Neural cell (in vitro differentiated cells): Measurements from ENCODE around the gene MYO19. TPM values are rescaled to one million over a fixed set of nuclear protein-coding genes. Genes with fewer than 3 reads are reported as not detected.

Experiments used
- H2AFZ ChIP-seq: fragments of 200-600, 300-800 bp; sonication (generic), shearing (Covaris generic); 2 replicates; pipeline ENCODE4 v1.6.0; 2014; ENCODE audit warnings: low read depth, mild to moderate bottlenecking, antibody characterized with exemption, low read length, moderate library complexity
- H3F3A ChIP-seq: fragments of 200-600 bp; shearing (Covaris generic); 2 replicates; pipeline ENCODE4 v1.6.1; 2016; ENCODE audit warnings: mild to moderate bottlenecking, moderate library complexity, mixed read lengths, antibody characterized with exemption, low read length; ENCODE audit not compliant: insufficient read depth, poor library complexity, severe bottlenecking
- H3K27ac ChIP-seq: fragments of 200-600, 300-800 bp; sonication (generic), shearing (Covaris generic); 2 replicates; pipeline ENCODE4 v1.5.1; 2014; ENCODE audit warnings: mild to moderate bottlenecking, low read length, moderate library complexity
- H3K27me3 ChIP-seq: fragments of 300-800, 200-600 bp; sonication (generic), shearing (Covaris generic); 2 replicates; pipeline ENCODE4 v1.6.0; 2014; ENCODE audit warnings: mild to moderate bottlenecking, low read depth, low read length, moderate library complexity; ENCODE audit not compliant: insufficient read depth
- H3K36me3 ChIP-seq: fragments of 300-800, 200-600 bp; sonication (generic), shearing (Covaris generic); 2 replicates; pipeline ENCODE4 v1.5.1; 2014; ENCODE audit warnings: mild to moderate bottlenecking, antibody characterized with exemption, low read length, moderate library complexity; ENCODE audit not compliant: insufficient read depth
- H3K4me2 ChIP-seq: fragments of 300-800, 200-600 bp; sonication (generic), shearing (Covaris generic); 2 replicates; pipeline ENCODE4 v1.6.0; 2014; ENCODE audit warnings: mild to moderate bottlenecking, low read length
- H3K4me3 ChIP-seq: fragments of 300-800, 200-600 bp; sonication (generic), shearing (Covaris generic); 2 replicates; pipeline ENCODE4 v1.5.1; 2014; ENCODE audit warnings: mild to moderate bottlenecking, low read length, moderate library complexity
- H3K79me2 ChIP-seq: fragments of 200-600 bp; shearing (Covaris generic); replicated peaks from 2 replicates; pipeline ENCODE4 v1.6.0; 2014; ENCODE audit warnings: mild to moderate bottlenecking, low read length, moderate library complexity; ENCODE audit not compliant: insufficient read depth
- H3K9ac ChIP-seq: fragments of 300-800, 200-600 bp; sonication (generic), shearing (Covaris generic); 2 replicates; pipeline ENCODE4 v1.6.1; 2016; ENCODE audit warnings: mild to moderate bottlenecking, low read length, mixed read lengths
- H3K9me2 ChIP-seq: fragments of 200-600 bp; shearing (Covaris generic); 2 replicates; pipeline ENCODE4 v1.6.1; 2016; ENCODE audit warnings: mild to moderate bottlenecking, low read length, mixed read lengths; ENCODE audit not compliant: insufficient read depth
- H3K9me3 ChIP-seq: fragments of 200-600, 300-800 bp; sonication (generic), shearing (Covaris generic); 2 replicates; pipeline ENCODE4 v1.6.1; 2016; ENCODE audit warnings: mild to moderate bottlenecking, mixed run types, low read length, moderate library complexity, mixed read lengths
- H4K20me1 ChIP-seq: fragments of 200-600 bp; shearing (Covaris generic); 2 replicates; pipeline ENCODE4 v1.6.1; 2016; ENCODE audit warnings: mild to moderate bottlenecking, mixed run types; ENCODE audit not compliant: insufficient read depth
- RAD21 ChIP-seq: fragments of 450-650 bp; conservative IDR thresholded peaks from 2 replicates; pipeline ENCODE4 v1.6.1; 2014; ENCODE audit warnings: antibody characterized with exemption, mild to moderate bottlenecking, moderate library complexity
- SMC3 ChIP-seq: fragments of 450-650 bp; conservative IDR thresholded peaks from 2 replicates; pipeline ENCODE4 v1.6.1; 2014; ENCODE audit warnings: antibody characterized with exemption, mild to moderate bottlenecking, moderate library complexity; ENCODE audit not compliant: poor library complexity
- polyA plus RNA-seq: library from polyadenylated mRNA; depleted of rRNA; stranded (reverse); fragments of >200 nt; gene quantifications from 2 replicates; pipeline ENCODE4 v1.2.3, GENCODE V29; 2014
- TF ChIP-seq, protein P1 (sequence below): IDR thresholded peaks from 2 replicates; pipeline ENCODE4 v1.6.1; 2012; ENCODE audit warnings: borderline replicate concordance
- TF ChIP-seq, protein P2 (sequence below): fragments of 450-650 bp; IDR thresholded peaks from 2 replicates; pipeline ENCODE4 v1.5.1; 2014; ENCODE audit warnings: antibody characterized with exemption, mild to moderate bottlenecking, moderate library complexity; ENCODE audit not compliant: poor library complexity, severe bottlenecking

The MYO19 gene
- polyA plus RNA-seq, 1 donor from 2014 or later: 51.5 TPM

DNA sequence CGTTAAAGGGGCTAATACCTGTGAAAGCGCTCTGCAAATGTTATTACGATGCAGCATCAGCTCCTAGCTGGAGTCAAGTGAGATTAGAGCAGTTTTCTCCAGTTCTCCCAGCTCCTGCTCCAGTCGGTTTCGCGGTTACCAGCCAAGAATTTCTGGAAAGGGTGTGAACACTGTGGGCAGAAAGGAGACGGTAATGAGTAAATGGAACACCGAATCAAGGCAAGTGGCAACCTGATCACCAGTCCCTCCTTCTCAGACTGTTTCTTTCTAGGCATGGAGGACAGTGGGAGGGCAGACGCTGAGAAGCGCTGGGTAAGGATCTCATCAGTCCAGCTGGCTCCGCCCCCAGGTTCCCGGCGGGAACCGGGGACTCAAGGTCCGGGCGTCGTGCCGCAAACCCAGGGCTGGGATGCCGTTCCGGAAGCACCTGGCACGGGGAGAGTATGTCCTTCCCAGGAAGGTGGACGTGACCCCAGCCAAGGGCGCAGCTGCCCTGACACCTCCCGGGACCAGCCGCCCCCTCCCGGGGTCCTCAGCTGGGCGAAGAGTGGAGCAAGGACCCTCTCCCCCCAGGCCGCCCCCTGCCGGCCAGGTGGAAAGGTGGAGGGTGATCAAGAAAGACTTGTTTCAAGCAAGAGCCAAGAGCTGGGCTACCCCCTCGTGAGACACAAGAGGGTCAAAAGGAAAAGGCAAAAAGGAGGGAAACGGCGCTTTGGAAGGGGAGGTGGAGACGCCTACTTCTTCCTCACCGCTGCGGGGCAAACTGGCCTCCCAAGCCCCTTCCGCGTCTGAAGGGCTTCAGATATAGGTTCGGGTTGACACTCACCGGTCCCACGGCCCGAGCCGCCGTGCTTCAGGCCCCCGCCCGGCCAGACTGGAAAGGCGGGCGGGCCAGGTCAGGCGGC lies 481 bp downstream of the MYO19 start:
- TF ChIP-seq, protein P1, sequence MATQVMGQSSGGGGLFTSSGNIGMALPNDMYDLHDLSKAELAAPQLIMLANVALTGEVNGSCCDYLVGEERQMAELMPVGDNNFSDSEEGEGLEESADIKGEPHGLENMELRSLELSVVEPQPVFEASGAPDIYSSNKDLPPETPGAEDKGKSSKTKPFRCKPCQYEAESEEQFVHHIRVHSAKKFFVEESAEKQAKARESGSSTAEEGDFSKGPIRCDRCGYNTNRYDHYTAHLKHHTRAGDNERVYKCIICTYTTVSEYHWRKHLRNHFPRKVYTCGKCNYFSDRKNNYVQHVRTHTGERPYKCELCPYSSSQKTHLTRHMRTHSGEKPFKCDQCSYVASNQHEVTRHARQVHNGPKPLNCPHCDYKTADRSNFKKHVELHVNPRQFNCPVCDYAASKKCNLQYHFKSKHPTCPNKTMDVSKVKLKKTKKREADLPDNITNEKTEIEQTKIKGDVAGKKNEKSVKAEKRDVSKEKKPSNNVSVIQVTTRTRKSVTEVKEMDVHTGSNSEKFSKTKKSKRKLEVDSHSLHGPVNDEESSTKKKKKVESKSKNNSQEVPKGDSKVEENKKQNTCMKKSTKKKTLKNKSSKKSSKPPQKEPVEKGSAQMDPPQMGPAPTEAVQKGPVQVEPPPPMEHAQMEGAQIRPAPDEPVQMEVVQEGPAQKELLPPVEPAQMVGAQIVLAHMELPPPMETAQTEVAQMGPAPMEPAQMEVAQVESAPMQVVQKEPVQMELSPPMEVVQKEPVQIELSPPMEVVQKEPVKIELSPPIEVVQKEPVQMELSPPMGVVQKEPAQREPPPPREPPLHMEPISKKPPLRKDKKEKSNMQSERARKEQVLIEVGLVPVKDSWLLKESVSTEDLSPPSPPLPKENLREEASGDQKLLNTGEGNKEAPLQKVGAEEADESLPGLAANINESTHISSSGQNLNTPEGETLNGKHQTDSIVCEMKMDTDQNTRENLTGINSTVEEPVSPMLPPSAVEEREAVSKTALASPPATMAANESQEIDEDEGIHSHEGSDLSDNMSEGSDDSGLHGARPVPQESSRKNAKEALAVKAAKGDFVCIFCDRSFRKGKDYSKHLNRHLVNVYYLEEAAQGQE: no peak
- TF ChIP-seq, protein P2, sequence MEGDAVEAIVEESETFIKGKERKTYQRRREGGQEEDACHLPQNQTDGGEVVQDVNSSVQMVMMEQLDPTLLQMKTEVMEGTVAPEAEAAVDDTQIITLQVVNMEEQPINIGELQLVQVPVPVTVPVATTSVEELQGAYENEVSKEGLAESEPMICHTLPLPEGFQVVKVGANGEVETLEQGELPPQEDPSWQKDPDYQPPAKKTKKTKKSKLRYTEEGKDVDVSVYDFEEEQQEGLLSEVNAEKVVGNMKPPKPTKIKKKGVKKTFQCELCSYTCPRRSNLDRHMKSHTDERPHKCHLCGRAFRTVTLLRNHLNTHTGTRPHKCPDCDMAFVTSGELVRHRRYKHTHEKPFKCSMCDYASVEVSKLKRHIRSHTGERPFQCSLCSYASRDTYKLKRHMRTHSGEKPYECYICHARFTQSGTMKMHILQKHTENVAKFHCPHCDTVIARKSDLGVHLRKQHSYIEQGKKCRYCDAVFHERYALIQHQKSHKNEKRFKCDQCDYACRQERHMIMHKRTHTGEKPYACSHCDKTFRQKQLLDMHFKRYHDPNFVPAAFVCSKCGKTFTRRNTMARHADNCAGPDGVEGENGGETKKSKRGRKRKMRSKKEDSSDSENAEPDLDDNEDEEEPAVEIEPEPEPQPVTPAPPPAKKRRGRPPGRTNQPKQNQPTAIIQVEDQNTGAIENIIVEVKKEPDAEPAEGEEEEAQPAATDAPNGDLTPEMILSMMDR: peak; percentile 67
- Histone ChIP-seq H3K27ac (peak overlapping the region; percentile 83), H3K4me2 (peak overlapping the region; percentile 57), H3K9ac (peak overlapping the region; percentile 84), H2AFZ (peak overlapping the region; percentile 96), H3K4me3 (peak overlapping the region; percentile 99), H3K9me2 (no peaks in the 10 kb centered on the region), H3F3A (peaks cover 6% of the 10 kb centered on the region), H3K27me3 (no peaks in the 10 kb centered on the region), H3K79me2 (no peaks in the 10 kb centered on the region), H4K20me1 (no peaks in the 10 kb centered on the region), H3K36me3 (no peaks in the 10 kb centered on the region), H3K9me3 (no peaks in the 10 kb centered on the region)

DNA sequence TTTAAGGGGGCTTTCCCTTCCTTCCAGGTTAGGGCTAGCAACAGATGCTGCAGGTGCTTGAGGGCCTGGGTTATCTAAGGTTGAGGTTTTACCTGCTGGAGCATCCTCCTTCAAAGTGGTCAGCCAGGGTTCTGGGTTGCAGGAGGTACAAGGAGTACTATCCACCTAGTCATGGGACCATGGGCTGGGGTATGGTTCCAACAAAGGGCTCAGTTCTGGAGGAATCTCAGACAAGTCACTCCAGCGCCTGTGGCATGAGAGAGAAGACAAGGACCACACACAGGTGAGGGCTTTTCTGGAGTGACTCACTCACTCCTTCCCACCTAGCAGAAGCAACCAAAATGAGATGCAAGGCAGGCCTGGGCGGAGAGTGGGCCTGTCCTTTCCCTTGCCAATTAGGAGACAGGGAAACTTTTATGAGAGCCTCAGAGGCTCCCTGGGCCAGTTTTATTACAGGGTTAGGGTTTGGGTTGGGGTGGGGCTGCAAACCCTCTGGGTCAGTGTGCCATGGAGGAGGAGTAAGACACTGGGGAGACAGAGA lies 2.2 kb downstream of the MYO19 start:
- H3K79me2 ChIP-seq: no peaks in the 10 kb centered on the region
- H3K9me2 ChIP-seq: no peaks in the 10 kb centered on the region
- H3K4me3 ChIP-seq: no peak overlapping the region
- no peak overlapping the region for H2AFZ ChIP-seq
- no peaks in the 10 kb centered on the region for H3K36me3 ChIP-seq
- H3K27ac ChIP-seq: no peak overlapping the region
- no peaks in the 10 kb centered on the region for H4K20me1 ChIP-seq
- H3K27me3 ChIP-seq: no peaks in the 10 kb centered on the region
- TF ChIP-seq, protein P1: no peak
- no peak for TF ChIP-seq RAD21
- TF ChIP-seq SMC3: no peak
- no peak overlapping the region for H3K9ac ChIP-seq
- H3K4me2 ChIP-seq: no peak overlapping the region
- H3K9me3 ChIP-seq: no peaks in the 10 kb centered on the region
- peaks cover 6% of the 10 kb centered on the region for H3F3A ChIP-seq
